Caco-2 (cell line): Measurements from ENCODE around the gene MARK4. TPM values are rescaled to one million over a fixed set of nuclear protein-coding genes. Genes with fewer than 3 reads are reported as not detected.

Experiments used
- BruUV-seq: library from RNA; stranded (reverse); fragments of 400-500 nt; replicated peaks from 2 replicates; lab custom pipeline; 2021; lab: Mats Ljungman, UMichigan
- CTCF ChIA-PET: fragments of 300-600 bp; sonication (Branson Sonifier 250); formaldehyde crosslinking; loops from one replicate; lab custom pipeline; 2022; ENCODE audit warnings: antibody characterized with exemption; lab: Charles Lee
- POLR2A ChIA-PET: fragments of 300-600 bp; sonication (Branson Sonifier 250); formaldehyde crosslinking; loops from one replicate; lab custom pipeline; 2022; ENCODE audit warnings: antibody characterized with exemption; lab: Charles Lee
- DNase-seq, 2 experiments: peaks; one replicate each; pipeline versions ENCODE4 v3.0.0 to v3.0.0-alpha.2; 2020 to 2022
- H3K27me3 ChIP-seq: replicated peaks from 2 replicates; pipeline ENCODE4 v1.6.0; 2011; ENCODE audit warnings: low read length; ENCODE audit not compliant: control insufficient read depth, insufficient read depth
- H3K36me3 ChIP-seq: 2 replicates; pipeline ENCODE4 v1.5.1; 2011; ENCODE audit warnings: low read length; ENCODE audit not compliant: control insufficient read depth, insufficient read depth
- H3K4me1 ChIP-seq: fragments of 250-450 bp; sonication (Bioruptor Pico); 2 replicates; pipeline ENCODE4 v1.5.1; 2020; ENCODE audit warnings: mild to moderate bottlenecking
- H3K4me3 ChIP-seq: 2 replicates; pipeline ENCODE4 v1.5.1; 2011; ENCODE audit warnings: low read depth, mild to moderate bottlenecking, control low read depth, low read length
- H3K9me3 ChIP-seq: fragments of 250-450 bp; sonication (Bioruptor Pico); 2 replicates; pipeline ENCODE4 v1.5.1; 2020; ENCODE audit warnings: mild to moderate bottlenecking, moderate library complexity
- H3K27ac Mint-ChIP-seq: one replicate; pipeline ENCODE4 v1.8.0; 2022; ENCODE audit warnings: mixed read lengths; ENCODE audit not compliant: unreplicated experiment
- H3K27me3 Mint-ChIP-seq: one replicate; pipeline ENCODE4 v1.8.0; 2022; ENCODE audit warnings: mixed read lengths; ENCODE audit not compliant: insufficient read depth, unreplicated experiment
- H3K36me3 Mint-ChIP-seq: one replicate; pipeline ENCODE4 v1.8.0; 2022; ENCODE audit warnings: mild to moderate bottlenecking, mixed read lengths; ENCODE audit not compliant: insufficient read depth, unreplicated experiment
- H3K4me1 Mint-ChIP-seq: one replicate; pipeline ENCODE4 v1.8.0; 2022; ENCODE audit warnings: low read depth, mixed read lengths; ENCODE audit not compliant: unreplicated experiment
- H3K4me3 Mint-ChIP-seq: one replicate; pipeline ENCODE4 v1.8.0; 2022; ENCODE audit warnings: mild to moderate bottlenecking, moderate library complexity, mixed read lengths; ENCODE audit not compliant: unreplicated experiment
- H3K9me3 Mint-ChIP-seq: one replicate; pipeline ENCODE4 v1.8.0; 2022; ENCODE audit warnings: mixed read lengths; ENCODE audit not compliant: unreplicated experiment
- intact Hi-C: fragments of 100-400 bp; cut with micrococcal nuclease; formaldehyde crosslinking; loops from one replicate; pipeline ENCODE4 v1.10.0; 2022; ENCODE audit not compliant: unreplicated experiment
- total RNA-seq: library from RNA; stranded (reverse); gene quantifications from 2 replicates; pipeline ENCODE4 v1.2.3, GENCODE V29; 2022
- TF ChIP-seq, protein P1 (sequence below), 2 experiments: fragments of 200-600 bp in 1 of 2; IDR thresholded peaks; 1 replicate in 1 of 2; 2 replicates in 1 of 2; pipeline versions ENCODE4 v1.5.1 to v1.8.0; 2011 to 2022; ENCODE audit warnings: antibody characterized with exemption in 1 of 2, control low read depth in 1 of 2, inconsistent platforms in 1 of 2, low read depth in 1 of 2, low read length in 1 of 2, mild to moderate bottlenecking in 1 of 2, moderate library complexity in 1 of 2; ENCODE audit not compliant: insufficient read depth in 1 of 2, severe bottlenecking in 1 of 2, unreplicated experiment in 1 of 2

MARK4 gene
- total RNA-seq, 1 experiment from 2014 or later = 30.3 TPM

- Histone ChIP-seq H3K4me3 (no peak overlapping the region), H3K4me1 (no peaks in the 10 kb centered on the region), H3K9me3 (no peaks in the 10 kb centered on the region), H3K36me3 (no peaks in the 10 kb centered on the region; the same call in 1 of the 2 replicates), H3K27me3 (no peaks in the 10 kb centered on the region)
- Mint-ChIP-seq H3K4me3 (no peak overlapping the region), H3K27ac (no peak overlapping the region), H3K36me3 (peaks cover 2% of the 10 kb centered on the region), H3K27me3 (no peaks in the 10 kb centered on the region), H3K9me3 (no peaks in the 10 kb centered on the region), H3K4me1 (no peaks in the 10 kb centered on the region)
- intact Hi-C loops = no loop called here
- TF ChIP-seq, protein P1, sequence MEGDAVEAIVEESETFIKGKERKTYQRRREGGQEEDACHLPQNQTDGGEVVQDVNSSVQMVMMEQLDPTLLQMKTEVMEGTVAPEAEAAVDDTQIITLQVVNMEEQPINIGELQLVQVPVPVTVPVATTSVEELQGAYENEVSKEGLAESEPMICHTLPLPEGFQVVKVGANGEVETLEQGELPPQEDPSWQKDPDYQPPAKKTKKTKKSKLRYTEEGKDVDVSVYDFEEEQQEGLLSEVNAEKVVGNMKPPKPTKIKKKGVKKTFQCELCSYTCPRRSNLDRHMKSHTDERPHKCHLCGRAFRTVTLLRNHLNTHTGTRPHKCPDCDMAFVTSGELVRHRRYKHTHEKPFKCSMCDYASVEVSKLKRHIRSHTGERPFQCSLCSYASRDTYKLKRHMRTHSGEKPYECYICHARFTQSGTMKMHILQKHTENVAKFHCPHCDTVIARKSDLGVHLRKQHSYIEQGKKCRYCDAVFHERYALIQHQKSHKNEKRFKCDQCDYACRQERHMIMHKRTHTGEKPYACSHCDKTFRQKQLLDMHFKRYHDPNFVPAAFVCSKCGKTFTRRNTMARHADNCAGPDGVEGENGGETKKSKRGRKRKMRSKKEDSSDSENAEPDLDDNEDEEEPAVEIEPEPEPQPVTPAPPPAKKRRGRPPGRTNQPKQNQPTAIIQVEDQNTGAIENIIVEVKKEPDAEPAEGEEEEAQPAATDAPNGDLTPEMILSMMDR (IDR thresholded peaks at IDR 0.05; ENCODE audit: insufficient read depth in 1 of 2, low read depth in 1 of 2, low read length in 1 of 2, severe bottlenecking in 1 of 2, unreplicated experiment in 1 of 2) = no peak
- ChIA-PET POLR2A (no interaction called here), CTCF (interaction anchor here (0.5 kb wide), 1 partner anchor 256 kb away, joined by 6 read pairs; no protein-coding TSS in a partner anchor)
- BruUV-seq = no TSS peak
- no peak for DNase-seq
These were observed 20.1 kb downstream of the MARK4 start for GRCh38 chr19:45271098-45271734.

- H3K4me3 ChIP-seq = no peak overlapping the region
- TF ChIP-seq, protein P1 (IDR thresholded peaks at IDR 0.05; ENCODE audit: insufficient read depth in 1 of 2, low read depth in 1 of 2, low read length in 1 of 2, severe bottlenecking in 1 of 2, unreplicated experiment in 1 of 2) = no peak
- Mint-ChIP-seq H3K4me1 (no peaks in the 10 kb centered on the region), H3K36me3 (peaks cover 7% of the 10 kb centered on the region), H3K9me3 (no peaks in the 10 kb centered on the region), H3K27me3 (no peaks in the 10 kb centered on the region), H3K27ac (no peak overlapping the region), H3K4me3 (no peak overlapping the region)
- intact Hi-C loops = no loop called here
- ChIA-PET POLR2A (no interaction called here), CTCF (no interaction called here)
- H3K9me3 ChIP-seq = no peaks in the 10 kb centered on the region
- H3K4me1 ChIP-seq = no peaks in the 10 kb centered on the region
- H3K36me3 ChIP-seq = no peaks in the 10 kb centered on the region; the same call in 1 of the 2 replicates
- no peaks in the 10 kb centered on the region for H3K27me3 ChIP-seq
- DNase-seq = no peak
- BruUV-seq = no TSS peak
These were observed 20.7 kb downstream of the MARK4 start for GRCh38 chr19:45271735-45272108.

GRCh38 chr19:45273521-45273855, 22.4 kb downstream of the MARK4 start:
- BruUV-seq = no TSS peak
- H3K9me3 Mint-ChIP-seq = no peaks in the 10 kb centered on the region
- H3K4me3 Mint-ChIP-seq = no peak overlapping the region
- DNase-seq = no peak
- peaks cover 11% of the 10 kb centered on the region for H3K36me3 Mint-ChIP-seq
- no peak overlapping the region for H3K4me3 ChIP-seq
- no peaks in the 10 kb centered on the region for H3K9me3 ChIP-seq
- H3K36me3 ChIP-seq = no peaks in the 10 kb centered on the region; the same call in none of the 2 replicates
- CTCF ChIA-PET = no interaction called here
- intact Hi-C loops = no loop called here
- H3K4me1 Mint-ChIP-seq = no peaks in the 10 kb centered on the region
- H3K27me3 Mint-ChIP-seq = no peaks in the 10 kb centered on the region
- no peak overlapping the region for H3K27ac Mint-ChIP-seq
- H3K27me3 ChIP-seq = no peaks in the 10 kb centered on the region
- POLR2A ChIA-PET = interaction anchor here (0.7 kb wide), 1 partner anchor 55 kb away, joined by 3 read pairs; no protein-coding TSS in a partner anchor
- H3K4me1 ChIP-seq = no peaks in the 10 kb centered on the region
- TF ChIP-seq, protein P1 (IDR thresholded peaks at IDR 0.05; ENCODE audit: insufficient read depth in 1 of 2, low read depth in 1 of 2, low read length in 1 of 2, severe bottlenecking in 1 of 2, unreplicated experiment in 1 of 2) = no peak
